ENCODE data around the gene OR10V1.

- TF ChIP-seq, protein P1, sequence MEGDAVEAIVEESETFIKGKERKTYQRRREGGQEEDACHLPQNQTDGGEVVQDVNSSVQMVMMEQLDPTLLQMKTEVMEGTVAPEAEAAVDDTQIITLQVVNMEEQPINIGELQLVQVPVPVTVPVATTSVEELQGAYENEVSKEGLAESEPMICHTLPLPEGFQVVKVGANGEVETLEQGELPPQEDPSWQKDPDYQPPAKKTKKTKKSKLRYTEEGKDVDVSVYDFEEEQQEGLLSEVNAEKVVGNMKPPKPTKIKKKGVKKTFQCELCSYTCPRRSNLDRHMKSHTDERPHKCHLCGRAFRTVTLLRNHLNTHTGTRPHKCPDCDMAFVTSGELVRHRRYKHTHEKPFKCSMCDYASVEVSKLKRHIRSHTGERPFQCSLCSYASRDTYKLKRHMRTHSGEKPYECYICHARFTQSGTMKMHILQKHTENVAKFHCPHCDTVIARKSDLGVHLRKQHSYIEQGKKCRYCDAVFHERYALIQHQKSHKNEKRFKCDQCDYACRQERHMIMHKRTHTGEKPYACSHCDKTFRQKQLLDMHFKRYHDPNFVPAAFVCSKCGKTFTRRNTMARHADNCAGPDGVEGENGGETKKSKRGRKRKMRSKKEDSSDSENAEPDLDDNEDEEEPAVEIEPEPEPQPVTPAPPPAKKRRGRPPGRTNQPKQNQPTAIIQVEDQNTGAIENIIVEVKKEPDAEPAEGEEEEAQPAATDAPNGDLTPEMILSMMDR (IDR thresholded peaks at IDR 0.05; ENCODE audit: low read depth, low read length, missing input control), result no peak
- no peak for TF ChIP-seq GABPA (IDR thresholded peaks at IDR 0.05 in 1 of 2, conservative IDR thresholded peaks at IDR 0.05 in 1 of 2)
- no peak for TF ChIP-seq RXRA (IDR thresholded peaks at IDR 0.05)
- peak in 1 of 2 donors; percentile 7 for TF ChIP-seq RAD21 (IDR thresholded peaks at IDR 0.05)
- TF ChIP-seq, protein P2, sequence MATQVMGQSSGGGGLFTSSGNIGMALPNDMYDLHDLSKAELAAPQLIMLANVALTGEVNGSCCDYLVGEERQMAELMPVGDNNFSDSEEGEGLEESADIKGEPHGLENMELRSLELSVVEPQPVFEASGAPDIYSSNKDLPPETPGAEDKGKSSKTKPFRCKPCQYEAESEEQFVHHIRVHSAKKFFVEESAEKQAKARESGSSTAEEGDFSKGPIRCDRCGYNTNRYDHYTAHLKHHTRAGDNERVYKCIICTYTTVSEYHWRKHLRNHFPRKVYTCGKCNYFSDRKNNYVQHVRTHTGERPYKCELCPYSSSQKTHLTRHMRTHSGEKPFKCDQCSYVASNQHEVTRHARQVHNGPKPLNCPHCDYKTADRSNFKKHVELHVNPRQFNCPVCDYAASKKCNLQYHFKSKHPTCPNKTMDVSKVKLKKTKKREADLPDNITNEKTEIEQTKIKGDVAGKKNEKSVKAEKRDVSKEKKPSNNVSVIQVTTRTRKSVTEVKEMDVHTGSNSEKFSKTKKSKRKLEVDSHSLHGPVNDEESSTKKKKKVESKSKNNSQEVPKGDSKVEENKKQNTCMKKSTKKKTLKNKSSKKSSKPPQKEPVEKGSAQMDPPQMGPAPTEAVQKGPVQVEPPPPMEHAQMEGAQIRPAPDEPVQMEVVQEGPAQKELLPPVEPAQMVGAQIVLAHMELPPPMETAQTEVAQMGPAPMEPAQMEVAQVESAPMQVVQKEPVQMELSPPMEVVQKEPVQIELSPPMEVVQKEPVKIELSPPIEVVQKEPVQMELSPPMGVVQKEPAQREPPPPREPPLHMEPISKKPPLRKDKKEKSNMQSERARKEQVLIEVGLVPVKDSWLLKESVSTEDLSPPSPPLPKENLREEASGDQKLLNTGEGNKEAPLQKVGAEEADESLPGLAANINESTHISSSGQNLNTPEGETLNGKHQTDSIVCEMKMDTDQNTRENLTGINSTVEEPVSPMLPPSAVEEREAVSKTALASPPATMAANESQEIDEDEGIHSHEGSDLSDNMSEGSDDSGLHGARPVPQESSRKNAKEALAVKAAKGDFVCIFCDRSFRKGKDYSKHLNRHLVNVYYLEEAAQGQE (IDR thresholded peaks at IDR 0.05), result no peak
- peak; percentile 25 for TF ChIP-seq MAX (IDR thresholded peaks at IDR 0.05)
- TF ChIP-seq YY1 (IDR thresholded peaks at IDR 0.05), result no peak
- TF ChIP-seq TAF1 (conservative IDR thresholded peaks at IDR 0.05), result no peak
- TF ChIP-seq, protein P3, sequence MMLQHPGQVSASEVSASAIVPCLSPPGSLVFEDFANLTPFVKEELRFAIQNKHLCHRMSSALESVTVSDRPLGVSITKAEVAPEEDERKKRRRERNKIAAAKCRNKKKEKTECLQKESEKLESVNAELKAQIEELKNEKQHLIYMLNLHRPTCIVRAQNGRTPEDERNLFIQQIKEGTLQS (IDR thresholded peaks at IDR 0.05), result peak; percentile 26
- TF ChIP-seq SP1 (IDR thresholded peaks at IDR 0.05), result no peak
- no peak for TF ChIP-seq ZBTB33 (IDR thresholded peaks at IDR 0.05)
- TF ChIP-seq FOXA1 (IDR thresholded peaks at IDR 0.05), result no peak
- no peak for TF ChIP-seq EGR1 (IDR thresholded peaks at IDR 0.05; ENCODE audit: low read depth in 2 of 2)
These were observed 46.7 kb downstream of the OR10V1 start for GRCh38 chr11:59666969-59667368.
